ENCODE results near the gene B3GNT9.
A peak's percentile ranks its signal among the peaks of the same experiment; 100 is the strongest.

Gene B3GNT9

DNA sequence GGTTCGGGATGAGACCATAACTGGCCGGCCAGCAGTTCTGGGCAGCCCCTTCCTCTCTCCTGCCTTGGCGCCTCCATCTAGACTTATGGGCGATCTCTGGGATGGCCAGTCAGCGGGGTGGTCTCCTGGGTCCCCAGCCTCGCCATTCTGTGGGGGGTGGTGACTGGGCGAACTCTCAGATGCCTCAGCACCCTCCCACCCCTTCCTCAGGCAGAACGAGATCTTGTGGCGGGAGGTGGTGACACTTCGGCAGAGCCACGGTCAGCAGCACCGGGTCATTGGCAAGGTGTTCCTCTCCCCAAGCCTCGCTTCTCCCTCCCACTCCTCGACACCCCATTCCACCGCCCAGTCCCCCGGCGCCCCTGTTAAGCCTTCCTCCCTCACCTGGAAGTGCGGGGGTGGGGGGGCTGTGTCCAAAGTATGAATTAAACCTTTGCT lies 15.3 kb upstream of the B3GNT9 start:
- DNase-seq = no peak

DNA sequence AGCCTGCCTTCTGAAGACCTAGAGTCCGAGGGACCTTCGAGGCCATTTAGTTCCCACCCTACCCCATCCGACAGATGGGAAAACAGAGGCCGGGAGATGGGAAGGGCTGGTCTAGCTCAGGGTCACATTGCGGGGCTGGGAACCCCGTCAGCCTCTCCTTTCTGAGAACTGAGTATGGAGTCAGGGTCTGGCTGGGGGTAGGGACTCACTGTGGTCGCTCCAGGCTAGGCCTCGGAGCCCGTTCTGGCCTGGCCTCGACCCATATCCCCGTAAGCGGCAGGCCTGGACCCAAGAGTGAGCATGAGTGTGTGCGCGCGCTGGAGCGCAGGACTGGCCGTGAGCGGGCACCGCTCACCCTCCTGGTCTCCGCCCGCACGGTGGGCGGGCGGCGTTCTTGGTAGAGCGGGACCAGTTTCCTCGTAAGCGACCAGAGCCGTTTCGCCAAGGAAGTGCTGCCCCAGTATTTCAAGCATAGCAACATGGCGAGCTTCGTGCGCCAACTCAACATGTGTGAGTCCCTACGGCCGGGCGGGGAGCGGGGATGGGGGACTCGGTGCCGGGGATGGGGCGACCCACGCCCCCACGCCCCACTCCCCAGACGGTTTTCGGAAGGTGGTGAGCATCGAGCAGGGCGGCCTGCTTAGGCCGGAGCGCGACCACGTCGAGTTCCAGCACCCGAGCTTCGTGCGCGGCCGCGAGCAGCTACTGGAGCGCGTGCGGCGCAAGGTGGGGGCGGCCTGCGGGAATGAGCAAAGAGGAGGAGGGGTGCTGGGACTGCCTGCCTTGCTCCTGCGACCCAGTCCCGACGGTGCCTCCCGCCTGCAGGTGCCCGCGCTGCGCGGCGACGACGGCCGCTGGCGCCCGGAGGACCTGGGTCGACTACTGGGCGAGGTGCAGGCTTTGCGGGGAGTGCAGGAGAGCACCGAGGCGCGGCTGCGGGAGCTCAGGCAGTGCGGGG lies 14.6 kb upstream of the B3GNT9 start:
- DNase-seq = no peak

DNA sequence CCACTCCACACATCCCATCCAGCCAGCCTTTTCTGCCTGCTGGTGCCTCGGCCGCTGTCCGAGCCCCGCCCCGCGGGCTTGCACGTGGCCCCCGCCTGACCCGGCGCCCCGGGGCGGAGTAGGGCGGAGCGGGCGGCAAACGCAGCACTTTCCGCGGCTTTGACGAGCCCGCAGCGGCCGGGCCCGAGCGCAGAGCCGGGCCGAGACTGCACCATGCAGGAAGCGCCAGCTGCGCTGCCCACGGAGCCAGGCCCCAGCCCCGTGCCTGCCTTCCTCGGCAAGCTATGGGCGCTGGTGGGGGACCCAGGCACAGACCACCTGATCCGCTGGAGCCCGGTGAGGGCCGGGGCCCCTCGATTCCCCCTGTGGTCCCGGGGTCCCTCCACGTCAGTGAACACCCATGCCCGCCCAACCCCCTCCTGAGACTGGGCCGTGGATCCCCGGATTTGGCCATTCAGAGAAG lies 13.8 kb upstream of the B3GNT9 start, which contains the start of gene HSF4:
TSS of gene HSF4 (plus strand) at position 147 of the 463 bp plus-strand sequence. CDS start at position 214, 67 bp downstream.
- DNase-seq = no peak

DNA sequence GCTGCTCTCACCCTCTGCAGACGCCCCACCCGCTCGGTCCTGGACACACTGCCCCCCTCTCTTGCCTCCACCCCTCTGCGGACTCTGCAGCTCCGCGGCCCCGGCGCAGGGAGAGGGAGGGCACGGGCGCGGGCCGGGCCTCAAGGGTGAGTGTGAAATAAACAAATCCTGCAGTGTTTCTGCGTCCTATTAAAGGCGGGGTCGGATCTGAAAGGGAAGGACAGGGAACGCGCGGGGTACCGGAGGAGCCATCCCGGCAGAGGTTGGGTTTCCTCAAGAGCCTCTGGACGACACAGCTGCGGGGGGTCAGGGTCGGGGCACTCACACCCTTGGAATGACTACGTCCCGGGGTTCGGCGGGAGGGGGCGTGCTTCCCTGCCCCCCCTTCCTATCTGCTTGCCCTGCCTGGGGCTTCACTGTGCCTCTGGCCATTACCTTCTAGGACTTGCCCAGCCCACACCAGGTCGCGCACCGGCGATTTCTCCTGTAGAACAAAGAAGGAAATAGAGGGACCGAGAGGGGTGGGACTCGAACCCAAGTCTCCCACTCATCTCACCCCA lies 13.3 kb upstream of the B3GNT9 start:
- DNase-seq = no peak

DNA sequence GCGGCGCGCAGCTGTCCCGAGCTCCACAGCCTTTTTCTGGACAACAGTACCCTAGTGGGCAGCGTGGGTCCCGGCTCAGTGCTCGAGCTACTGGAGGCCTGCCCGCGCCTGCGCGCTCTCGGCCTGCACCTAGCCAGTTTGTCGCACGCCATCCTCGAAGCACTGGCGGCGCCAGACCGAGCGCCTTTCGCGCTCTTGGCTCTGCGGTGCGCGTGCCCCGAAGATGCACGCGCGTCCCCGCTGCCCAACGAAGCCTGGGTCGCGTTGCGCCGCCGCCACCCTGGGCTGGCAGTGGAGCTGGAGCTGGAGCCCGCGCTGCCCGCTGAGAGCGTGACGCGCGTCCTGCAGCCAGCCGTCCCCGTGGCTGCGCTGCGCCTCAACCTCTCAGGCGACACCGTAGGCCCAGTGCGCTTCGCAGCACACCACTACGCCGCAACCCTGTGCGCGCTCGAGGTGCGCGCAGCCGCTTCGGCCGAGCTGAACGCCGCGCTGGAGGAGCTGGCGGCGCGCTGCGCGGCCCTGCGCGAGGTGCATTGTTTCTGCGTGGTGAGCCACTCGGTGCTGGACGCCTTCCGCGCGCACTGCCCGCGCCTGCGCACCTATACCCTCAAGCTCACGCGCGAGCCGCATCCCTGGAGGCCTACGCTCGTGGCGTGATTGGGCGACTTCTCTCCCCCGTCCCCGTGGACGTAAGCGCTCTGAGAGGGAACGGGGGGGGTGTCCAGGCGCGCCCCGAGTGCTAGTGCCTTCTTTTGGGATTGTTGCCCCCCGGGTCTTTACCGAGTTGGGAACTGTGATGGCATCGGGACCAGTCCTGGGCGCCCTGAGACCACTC lies 12.6 kb upstream of the B3GNT9 start:
- DNase-seq = peak; percentile 48

DNA sequence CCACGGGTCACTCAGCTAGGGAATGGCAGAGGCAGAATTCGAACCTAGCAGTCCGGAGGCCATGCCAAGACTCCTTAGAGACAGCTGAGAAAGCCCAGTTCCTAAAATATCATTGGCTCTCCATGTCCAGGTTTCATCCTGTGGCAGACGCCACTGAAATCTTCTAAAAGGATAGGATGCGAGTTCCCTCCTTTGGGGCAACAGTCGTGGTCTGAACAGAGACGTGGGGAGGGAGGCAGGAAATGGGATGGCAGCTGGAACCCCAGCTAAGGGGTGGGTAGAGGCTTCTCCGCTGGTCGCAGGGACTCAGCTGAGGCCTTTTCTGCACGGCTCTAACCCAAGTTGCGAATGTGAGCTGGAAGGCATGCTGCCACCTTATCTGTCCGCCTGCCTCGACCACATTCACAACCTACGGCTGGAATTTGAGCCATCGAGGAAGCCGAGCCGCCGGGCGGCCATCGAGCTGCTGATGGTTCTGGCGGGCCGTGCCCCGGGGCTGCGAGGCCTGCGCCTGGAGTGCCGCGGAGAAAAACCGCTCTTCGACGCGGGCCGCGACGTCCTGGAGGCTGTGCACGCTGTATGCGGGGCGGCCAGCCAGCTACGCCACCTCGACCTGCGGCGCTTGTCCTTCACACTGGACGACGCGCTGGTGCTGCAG lies 11.8 kb upstream of the B3GNT9 start:
- no peak for DNase-seq

DNA sequence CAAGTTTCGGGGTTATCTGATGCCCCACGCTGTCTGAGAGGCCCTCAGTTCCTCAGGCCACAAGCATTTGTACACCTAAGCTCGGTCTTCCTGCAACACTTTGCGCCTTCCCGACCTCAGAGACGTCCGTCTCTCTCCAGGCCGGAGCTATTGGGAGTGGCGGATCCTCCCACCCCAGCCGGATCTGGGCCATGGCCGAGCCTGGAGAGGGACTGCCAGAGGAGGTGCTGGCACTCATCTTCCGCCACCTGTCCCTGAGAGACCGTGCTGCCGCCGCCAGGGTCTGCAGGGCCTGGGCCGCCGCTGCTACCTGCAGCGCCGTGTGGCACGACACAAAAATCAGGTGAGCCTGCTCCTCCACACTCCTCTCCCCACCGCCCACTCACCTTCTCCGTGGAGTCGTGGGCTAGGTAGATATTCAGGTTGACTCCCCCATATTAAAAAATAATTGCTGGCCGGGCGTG lies 10.8 kb upstream of the B3GNT9 start:
- no peak for DNase-seq

DNA sequence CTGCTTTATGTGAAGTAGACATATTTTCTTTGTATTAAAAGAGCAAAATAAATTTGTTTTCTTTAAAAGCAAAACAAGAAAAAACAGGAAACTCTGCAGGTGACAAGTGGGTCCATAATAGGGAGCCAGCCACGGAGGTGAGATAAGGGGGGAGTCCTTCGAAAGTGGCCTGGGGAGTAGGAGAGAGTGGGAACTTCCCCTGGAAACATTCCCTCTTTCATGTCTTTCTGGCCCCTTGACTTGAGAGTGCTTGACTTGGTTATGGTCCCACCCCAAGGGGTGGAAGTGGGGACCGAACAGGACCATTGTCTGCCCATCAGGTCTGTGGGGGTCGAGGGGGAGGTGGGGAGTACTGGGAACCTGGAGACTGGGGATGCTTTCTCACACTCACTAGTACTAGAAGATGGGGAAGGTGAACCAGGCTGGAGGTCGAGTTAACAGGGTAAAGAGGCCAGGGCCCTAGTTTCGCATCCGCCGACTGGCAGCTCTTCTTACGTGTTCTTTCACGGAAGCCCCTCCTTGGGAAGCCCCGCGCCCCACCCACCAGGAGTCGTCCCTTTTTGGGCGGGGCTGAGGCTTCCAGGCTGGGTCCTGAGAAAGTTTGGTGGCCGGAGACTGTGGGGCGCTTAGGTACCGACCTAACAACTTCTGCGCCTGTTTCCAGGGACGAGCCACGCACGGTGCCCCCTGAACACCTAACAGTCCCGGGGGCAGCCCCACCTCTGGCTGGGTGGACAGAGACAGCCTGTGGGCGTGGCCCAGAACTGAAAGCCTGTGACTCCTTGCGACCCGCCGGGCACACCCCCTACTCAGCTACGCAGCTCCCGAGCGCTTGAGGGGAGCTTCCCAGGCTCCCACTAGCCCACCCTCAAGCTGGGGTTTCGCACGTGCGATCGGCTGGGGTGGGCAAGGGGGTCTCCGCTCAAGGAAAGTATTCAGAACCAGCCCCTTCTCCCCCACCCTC lies 8.1 kb upstream of the B3GNT9 start:
- DNase-seq = peak; percentile 85

DNA sequence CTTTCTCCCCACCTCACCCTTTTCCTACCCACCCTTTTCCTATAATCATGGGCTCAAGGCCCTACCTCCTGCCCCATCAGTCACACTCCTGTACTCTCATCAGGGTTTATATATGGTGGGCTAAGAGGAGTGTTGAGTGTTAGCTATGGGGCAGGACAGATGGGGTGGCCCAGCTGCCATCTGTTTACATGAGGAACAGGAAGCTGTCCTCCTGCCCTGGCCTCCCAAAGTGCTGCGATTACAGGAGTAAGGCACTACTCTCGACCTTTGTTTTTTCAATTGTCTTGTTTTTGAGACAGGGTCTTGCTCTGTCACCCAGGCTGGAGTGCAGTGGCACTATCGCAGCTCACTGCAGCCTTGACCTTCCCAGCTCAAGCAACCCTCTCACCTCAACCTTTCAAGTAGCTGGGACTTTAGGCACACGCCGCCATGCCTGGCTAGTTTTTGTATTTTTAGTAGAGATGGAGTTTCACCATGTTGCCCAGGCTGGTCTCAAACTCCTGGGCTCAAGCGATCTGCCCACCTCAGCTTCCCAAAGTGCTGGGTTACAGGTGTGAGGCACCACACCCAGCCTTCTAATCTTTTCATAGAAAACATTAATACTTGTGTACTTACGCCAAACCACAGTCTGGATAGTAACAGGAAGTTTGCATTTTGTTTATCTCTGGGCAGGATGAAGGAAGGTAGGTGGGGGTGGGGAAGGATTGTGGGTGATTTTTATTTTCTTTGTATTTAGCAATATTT lies 7.3 kb upstream of the B3GNT9 start:
- peak; percentile 24 for DNase-seq

DNA sequence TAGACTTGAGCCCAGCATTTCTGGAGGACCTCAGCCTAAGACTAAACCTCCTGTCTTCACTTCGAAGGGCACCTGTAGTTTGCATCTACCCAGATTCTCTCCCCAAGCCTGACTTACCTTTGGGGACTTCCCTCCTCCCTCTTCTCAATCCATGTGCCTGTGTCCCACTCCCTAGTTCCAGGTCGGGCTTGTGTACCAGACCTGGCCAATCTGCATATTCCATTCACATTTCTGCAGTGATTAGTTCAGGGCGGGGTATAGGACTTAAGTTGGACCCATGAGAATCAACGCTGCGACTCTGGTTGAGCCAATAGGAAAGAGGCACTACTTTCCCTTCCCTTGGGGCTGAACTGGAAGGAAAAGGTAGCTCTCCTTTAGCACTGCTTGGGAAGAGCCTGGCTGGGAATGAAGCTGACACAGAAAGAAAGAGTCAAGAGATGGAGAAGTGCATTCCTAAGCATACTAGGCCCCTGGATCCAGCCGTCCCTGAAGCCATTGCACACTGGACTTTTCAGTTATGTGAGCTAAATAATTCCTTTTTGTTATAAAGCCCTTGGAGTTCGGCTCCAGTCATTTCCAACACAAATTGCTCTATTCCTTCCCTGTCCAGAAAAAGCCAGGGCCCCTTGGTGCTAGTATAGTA lies 6.4 kb upstream of the B3GNT9 start:
- no peak for DNase-seq

DNA sequence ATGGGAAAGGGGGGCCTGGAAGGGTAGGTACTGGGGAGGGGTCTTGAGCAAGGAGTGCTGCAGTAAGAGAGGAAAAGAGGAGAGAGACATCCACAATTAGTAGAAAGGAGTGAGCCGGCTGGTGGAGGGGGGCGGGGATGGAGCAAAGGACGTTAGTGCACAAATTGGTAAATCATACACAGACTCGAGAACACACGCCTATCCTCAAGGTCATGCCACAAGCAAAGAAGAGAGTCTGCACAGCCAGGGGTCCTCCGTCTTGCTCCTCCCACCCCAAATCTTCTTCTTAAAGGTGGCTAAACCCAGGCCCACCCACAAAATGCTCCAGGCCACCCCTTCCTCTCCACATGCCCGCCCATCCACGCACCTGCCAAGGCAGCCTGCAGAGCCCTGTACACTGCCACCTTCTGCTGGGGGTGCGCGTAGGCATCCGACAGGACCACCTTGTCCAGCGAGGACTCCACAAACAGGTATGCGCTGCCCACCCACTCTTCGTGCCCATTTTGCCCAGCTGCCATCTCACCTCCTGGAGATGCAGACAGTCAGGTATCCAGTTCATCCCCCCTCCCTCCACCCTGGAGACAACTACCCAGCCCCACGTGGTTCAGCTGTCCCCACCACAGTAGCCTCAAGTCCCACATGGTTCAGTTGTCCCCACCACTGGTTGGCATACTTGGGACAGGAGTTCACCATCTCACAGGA lies 5.5 kb upstream of the B3GNT9 start:
- DNase-seq = no peak

DNA sequence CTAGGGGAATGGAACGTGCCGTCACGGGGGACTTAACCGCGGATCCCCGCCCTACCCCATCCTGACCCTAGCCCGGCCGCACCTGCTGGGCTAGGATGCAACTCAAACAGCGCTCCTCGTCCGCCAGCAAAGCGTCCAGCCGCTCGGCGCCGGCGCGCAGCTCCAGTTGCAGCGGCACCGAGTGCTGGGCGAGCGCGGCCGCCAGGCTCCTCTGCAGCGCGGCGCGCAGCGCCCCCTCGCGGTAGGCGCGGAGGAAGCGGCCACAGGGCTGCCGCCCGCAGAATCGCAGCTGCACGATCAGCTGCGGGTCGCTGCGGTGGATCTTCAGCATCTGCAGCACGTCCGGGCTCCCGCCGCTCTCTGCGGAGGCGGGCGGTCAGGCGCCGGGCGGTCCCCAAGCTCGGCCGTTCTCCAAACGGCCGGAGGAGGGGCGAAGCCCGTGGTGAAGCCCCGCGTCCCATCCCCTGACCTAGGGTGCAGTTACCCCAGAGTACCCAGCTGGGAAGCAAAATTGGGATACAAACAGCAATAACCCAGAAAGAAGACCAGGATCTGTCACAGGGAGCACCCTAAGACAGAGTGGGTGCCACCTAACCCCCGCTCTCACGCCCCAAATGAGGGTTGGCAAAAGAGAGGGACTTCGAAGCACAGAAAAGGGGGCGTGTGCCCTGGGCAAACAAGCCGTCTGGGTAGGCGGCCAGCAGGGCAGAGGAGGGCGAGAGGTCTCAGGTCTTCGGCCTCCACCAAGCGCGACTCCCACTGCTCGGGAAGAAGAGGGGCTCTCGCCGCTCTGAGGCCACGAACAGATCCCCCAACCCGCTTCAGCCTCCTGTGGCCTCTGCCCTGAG lies 4.7 kb upstream of the B3GNT9 start:
- peak; percentile 82 for DNase-seq

DNA sequence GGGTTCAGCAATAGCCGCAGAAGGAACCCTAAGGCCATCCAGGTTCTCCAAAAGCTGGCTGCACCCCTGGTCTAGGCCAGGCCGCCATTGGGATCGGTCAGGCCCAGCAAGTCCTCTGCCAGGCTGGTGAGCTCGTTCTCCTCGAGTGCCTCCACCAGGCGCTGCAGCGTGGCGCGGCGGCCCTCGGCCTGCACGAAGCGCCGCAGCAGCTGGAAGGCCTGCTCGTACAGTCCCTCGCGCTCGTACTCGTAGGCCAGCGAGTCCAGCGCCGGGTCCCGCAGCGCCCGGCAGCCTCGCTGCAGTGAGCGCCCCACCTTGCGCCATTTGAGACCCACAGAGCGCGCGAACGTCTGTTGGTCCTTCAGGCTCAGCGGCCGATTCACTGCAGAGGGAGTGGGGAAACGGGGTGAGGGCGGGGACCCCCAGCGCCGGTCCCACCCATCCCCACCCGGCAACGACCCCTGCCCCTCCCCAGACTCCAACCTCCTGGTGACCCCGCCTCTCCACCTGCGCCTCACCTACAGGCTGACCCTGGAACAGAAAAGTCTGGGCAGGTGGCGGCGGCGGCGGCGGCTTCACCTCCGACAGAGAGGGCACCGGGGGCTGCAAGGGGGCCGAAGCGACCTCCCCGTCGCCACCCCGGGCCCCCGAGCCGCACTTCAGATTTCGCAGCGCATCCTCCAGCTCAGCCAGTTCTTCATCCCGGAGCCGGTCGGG lies 3.9 kb upstream of the B3GNT9 start:
- no peak for DNase-seq

DNA sequence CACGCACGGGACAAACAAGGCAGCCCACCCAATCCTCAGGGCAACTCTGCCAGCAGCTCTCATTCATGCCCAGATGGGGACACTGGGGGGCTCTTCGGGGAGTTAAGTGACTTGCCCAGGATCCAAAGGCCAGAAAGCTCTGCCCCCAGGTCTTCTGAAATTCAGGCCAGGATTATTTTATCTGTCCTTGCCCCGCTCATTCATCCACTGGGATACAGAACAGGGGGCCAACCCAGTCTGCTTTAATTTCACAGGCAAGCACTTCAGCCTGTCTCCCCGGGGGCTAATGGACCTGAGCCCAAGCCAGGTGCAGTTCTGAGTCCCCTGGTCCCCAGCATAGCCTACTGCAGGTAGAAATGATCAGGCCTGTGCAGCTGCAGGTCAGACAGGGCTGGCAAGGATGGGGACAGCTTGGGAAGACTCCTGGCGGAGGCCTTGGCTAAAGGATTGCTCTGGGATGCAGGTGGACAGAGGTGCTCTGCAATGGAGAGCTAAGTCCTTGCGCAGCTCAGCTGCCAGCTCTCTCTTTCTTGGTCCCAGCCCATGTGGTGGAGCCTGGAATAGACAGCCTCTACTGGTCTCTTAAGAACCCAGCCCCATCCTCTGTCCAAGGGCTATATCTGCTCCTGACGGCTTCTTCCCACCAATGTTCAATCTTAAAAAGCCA lies 766 bp upstream of the B3GNT9 start:
- no peak for DNase-seq

DNA sequence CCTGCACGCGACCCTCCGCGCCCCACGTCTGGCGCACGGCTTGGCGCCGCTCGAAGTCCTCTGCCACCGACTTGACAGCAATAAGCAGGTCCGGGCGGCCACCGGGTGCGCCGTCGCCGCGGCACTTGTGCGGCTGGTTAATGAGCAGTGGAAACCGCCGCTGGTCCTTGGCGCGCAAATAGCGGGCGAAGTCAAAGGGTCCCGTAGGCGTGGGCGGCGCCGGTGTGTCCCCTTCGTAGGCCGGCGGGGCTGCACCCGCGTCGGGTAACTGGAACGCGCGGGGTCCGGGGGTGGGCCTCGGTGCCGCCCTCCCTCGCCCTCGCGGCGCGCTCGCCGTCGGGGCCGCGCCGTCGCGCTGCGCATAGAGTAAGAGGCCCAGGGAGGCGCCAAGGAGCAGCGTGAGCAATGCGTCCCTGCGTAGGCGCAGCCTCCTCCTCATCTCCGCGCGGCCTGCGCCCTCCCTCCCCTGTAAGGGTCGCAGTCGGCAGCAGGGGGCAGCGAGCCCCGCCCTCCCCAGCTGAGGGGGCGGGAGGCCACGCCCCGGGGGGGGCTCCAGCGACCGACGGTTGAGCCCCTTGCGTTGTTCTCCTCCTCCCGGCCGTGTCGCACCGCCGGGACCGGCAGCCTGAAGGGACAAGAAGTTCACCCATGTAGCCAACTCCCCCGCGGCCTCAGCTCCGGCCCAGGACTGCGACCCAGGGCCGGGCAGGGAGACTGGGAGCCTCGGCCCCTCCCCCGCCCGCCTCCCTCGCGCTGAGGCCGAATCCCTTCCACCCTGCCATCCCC lies 558 bp downstream of the B3GNT9 start:
- DNase-seq = peak; percentile 45
